Naive B cell (primary cell): ENCODE data around the gene LIPC. TPM values are rescaled to one million over a fixed set of nuclear protein-coding genes. Genes with fewer than 3 reads are reported as not detected.

Source experiments
- ATAC-seq, 2 donors: fragments of 150-1000 bp; cut with Tn5 transposase; 2 replicates each; pipeline ENCODE4 v1.10.0; 2021; ENCODE audit warnings: low read depth in 2 of 2, mild to moderate bottlenecking in 2 of 2, moderate library complexity in 2 of 2
- DNase-seq: peaks from one replicate; pipeline ENCODE4 v3.0.0; 2022
- H3K27ac Mint-ChIP-seq, 6 donors: one replicate each; pipeline ENCODE4 v1.8.0; 2020 to 2022; ENCODE audit warnings: mild to moderate bottlenecking in 6 of 6, mixed read lengths in 6 of 6, moderate library complexity in 5 of 6, inconsistent platforms in 2 of 6
- H3K27me3 Mint-ChIP-seq, 3 donors: one replicate each; pipeline ENCODE4 v1.8.0; 2021 to 2022; ENCODE audit warnings: mixed read lengths in 3 of 3, mild to moderate bottlenecking in 1 of 3
- H3K36me3 Mint-ChIP-seq, 2 donors: one replicate each; pipeline ENCODE4 v1.8.0; 2020 to 2022; ENCODE audit warnings: mixed read lengths in 2 of 2, inconsistent platforms in 1 of 2, mild to moderate bottlenecking in 1 of 2
- H3K4me1 Mint-ChIP-seq, 3 donors: one replicate each; pipeline ENCODE4 v1.8.0; 2020 to 2022; ENCODE audit warnings: mixed read lengths in 3 of 3, inconsistent platforms in 1 of 3, mild to moderate bottlenecking in 1 of 3, moderate library complexity in 1 of 3
- H3K4me3 Mint-ChIP-seq, 8 donors: one replicate each; pipeline ENCODE4 v1.8.0; 2020 to 2022; ENCODE audit warnings: mild to moderate bottlenecking in 8 of 8, mixed read lengths in 8 of 8, moderate library complexity in 8 of 8, inconsistent platforms in 2 of 8
- H3K9me3 Mint-ChIP-seq, 7 donors: one replicate each; pipeline ENCODE4 v1.8.0; 2020 to 2022; ENCODE audit warnings: mixed read lengths in 7 of 7, mild to moderate bottlenecking in 5 of 7, inconsistent platforms in 2 of 7, moderate library complexity in 1 of 7
- polyA plus RNA-seq, 6 donors: library from polyadenylated mRNA; unstranded; fragments of 300-500 nt; fragmentation: Illumina TruSeq; gene quantifications; one replicate each; pipeline ENCODE4 v1.2.3, GENCODE V29; 2021; ENCODE audit warnings: low read depth in 6 of 6

LIPC gene
- polyA plus RNA-seq, 6 donors from 2014 or later = 0.33 TPM; not detected in 5

- peaks cover 9 to 36% (median 18%) of the 10 kb centered on the region in 3 donors for H3K27me3 Mint-ChIP-seq
- ATAC-seq = no peak
- no peak for DNase-seq
- H3K36me3 Mint-ChIP-seq = no peaks in the 10 kb centered on the region
- no peak overlapping the region for H3K27ac Mint-ChIP-seq
- peaks cover 6 to 18% (median 15%) of the 10 kb centered on the region in 3 donors for H3K4me1 Mint-ChIP-seq
- no peaks in the 10 kb centered on the region for H3K9me3 Mint-ChIP-seq
- H3K4me3 Mint-ChIP-seq = no peak overlapping the region
Measured at GRCh38 chr15:58555162-58556027, 123.6 kb downstream of the LIPC start.

DNA sequence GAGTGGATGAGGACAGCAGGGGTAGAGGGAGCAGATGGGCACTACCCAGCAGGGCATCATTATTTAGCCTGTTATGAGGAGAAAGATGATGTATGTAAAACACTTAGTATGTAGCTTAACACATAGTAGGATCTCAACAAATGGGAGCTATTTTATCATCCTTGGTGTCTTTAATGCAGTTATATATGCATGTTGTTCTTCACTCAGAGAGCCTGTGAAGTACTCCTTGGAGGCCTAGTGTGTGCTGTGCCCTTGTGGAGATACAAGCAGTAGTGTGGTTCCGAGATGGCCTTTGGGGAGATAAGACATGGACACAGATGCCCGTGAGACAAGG lies 124.2 kb downstream of the LIPC start:
- ATAC-seq = no peak
- Mint-ChIP-seq H3K27ac (no peak overlapping the region), H3K27me3 (peaks cover 8 to 31% (median 16%) of the 10 kb centered on the region in 3 donors), H3K9me3 (no peaks in the 10 kb centered on the region), H3K36me3 (no peaks in the 10 kb centered on the region), H3K4me1 (peaks cover 4 to 16% (median 12%) of the 10 kb centered on the region in 3 donors), H3K4me3 (no peak overlapping the region)
- no peak for DNase-seq

DNA sequence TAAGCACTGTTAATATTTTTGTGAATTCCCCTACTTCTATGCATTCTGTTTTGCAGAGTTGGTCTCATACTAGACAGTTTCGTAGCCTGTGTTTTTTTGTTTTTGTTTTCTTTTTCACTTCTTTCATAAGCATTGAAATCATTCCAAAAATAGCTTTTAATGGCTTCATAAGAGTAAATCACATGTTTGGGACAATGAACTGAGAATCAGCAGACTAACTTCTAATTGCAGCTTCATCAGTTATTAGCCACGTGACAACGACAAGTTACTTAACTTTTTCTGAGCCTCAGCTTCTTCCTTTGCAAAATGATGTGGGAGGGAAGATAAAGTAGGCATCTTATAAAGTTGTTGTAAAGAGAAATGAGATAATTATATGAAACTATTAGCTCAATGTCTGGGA lies 124.8 kb downstream of the LIPC start:
- no peaks in the 10 kb centered on the region for H3K9me3 Mint-ChIP-seq
- DNase-seq = no peak
- H3K4me1 Mint-ChIP-seq = peaks cover 0 to 11% (median 6%) of the 10 kb centered on the region in 3 donors
- H3K4me3 Mint-ChIP-seq = no peak overlapping the region
- no peak overlapping the region for H3K27ac Mint-ChIP-seq
- ATAC-seq = no peak
- H3K36me3 Mint-ChIP-seq = no peaks in the 10 kb centered on the region
- H3K27me3 Mint-ChIP-seq = peaks cover 8 to 25% (median 10%) of the 10 kb centered on the region in 3 donors

DNA sequence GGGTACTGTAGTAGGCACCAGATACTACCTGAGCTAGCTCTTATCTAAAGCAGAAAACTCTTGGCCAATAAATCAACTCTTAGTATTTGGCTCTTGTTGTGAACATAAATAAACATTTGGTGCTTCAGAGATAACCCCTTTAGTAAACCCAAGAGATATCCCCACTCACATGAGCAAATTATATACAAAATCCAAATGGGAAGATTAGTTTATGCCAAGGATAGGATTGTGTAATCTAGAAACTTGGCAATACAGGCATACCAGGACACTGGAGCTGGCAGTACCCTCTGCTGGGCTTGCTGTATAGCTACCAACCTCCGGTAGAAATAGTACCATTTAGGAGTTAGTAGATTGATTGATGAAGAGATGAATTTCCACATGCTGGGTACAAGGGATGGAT lies 127.0 kb downstream of the LIPC start:
- Mint-ChIP-seq H3K27me3 (peaks cover 0 to 9% (median 6%) of the 10 kb centered on the region in 3 donors), H3K27ac (no peak overlapping the region), H3K9me3 (no peaks in the 10 kb centered on the region), H3K4me1 (no peaks in the 10 kb centered on the region), H3K4me3 (no peak overlapping the region), H3K36me3 (no peaks in the 10 kb centered on the region)
- no peak for ATAC-seq
- no peak for DNase-seq

DNA sequence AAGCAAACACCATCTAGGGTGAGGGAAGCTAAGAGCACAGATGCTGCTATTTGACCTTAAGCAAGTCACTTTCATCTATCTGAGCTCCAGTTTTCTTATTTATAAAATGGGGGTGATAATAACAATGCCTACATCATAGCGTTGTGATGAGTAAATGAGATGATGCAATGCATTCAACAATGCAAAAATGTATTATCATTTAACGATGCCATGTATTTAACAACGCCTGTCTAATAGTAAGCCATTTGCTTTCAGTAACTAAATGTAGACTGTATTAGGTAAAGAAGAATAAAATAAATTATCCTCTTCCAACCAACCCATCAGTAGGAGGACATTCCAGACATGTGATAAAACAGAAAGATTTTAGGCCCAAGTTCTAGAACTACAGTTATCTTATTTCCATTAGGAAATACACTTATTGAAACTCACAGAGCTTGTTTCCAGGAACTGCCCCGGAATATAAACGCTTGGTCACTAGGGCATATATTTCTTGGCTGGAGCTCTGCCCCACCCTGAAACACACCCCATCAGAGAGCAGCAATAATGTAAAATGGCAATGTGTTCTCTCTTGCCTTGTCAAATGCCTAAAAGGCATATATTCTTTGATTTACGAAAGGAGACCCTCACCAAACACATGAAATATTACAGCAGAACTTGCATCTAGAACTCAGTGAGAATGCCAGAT lies 128.3 kb downstream of the LIPC start:
- peak overlapping the region in 1 of 6 donors; percentile 40 for H3K27ac Mint-ChIP-seq
- H3K4me3 Mint-ChIP-seq = no peak overlapping the region
- no peaks in the 10 kb centered on the region for H3K9me3 Mint-ChIP-seq
- no peaks in the 10 kb centered on the region for H3K36me3 Mint-ChIP-seq
- no peak for DNase-seq
- peaks cover 0 to 11% (median 6%) of the 10 kb centered on the region in 3 donors for H3K27me3 Mint-ChIP-seq
- H3K4me1 Mint-ChIP-seq = no peaks in the 10 kb centered on the region
- no peak for ATAC-seq

DNA sequence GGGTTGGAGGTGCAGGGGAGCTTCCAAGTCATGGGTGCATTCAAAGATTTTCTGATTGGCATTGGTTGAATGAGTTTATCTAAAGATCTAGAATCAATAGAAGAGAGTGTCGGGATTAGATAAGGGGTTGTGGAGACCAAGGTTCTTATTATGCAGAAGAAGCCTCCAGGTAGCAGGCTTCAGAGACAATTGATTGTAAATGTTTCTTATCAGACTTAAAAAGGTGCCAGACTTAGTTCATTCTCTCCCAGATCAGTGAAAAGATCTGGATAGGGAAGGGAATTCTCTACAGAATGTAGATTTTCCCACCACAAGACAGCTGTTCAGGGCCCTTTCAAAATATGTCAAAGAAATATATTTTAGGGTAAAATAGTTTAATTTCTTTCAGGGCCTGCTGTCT lies 129.5 kb downstream of the LIPC start:
- Mint-ChIP-seq H3K4me3 (no peak overlapping the region), H3K27ac (peak overlapping the region in 1 of 6 donors; percentile 62), H3K36me3 (no peaks in the 10 kb centered on the region), H3K9me3 (no peaks in the 10 kb centered on the region), H3K27me3 (peaks cover 0 to 6% (median 5%) of the 10 kb centered on the region in 3 donors), H3K4me1 (no peaks in the 10 kb centered on the region)
- DNase-seq = no peak
- no peak for ATAC-seq

- DNase-seq (no peak), ATAC-seq (no peak)
- no peaks in the 10 kb centered on the region for H3K9me3 Mint-ChIP-seq
- H3K27ac Mint-ChIP-seq = peak overlapping the region in 1 of 6 donors; percentile 72
- no peak overlapping the region for H3K4me3 Mint-ChIP-seq
- H3K4me1 Mint-ChIP-seq = no peaks in the 10 kb centered on the region
- H3K27me3 Mint-ChIP-seq = peaks cover 0 to 6% (median 5%) of the 10 kb centered on the region in 3 donors
- H3K36me3 Mint-ChIP-seq = no peaks in the 10 kb centered on the region
Measured at GRCh38 chr15:58562135-58562534, 130.3 kb downstream of the LIPC start.

- Mint-ChIP-seq H3K36me3 (no peaks in the 10 kb centered on the region), H3K9me3 (peaks cover 0 to 14% (median 2%) of the 10 kb centered on the region in 7 donors), H3K27ac (peak overlapping the region in 2 of 6 donors; percentile 57 to 59), H3K4me3 (no peak overlapping the region), H3K27me3 (peaks cover 0 to 6% (median 5%) of the 10 kb centered on the region in 3 donors), H3K4me1 (peaks cover 0 to 5% (median 0%) of the 10 kb centered on the region in 3 donors)
- DNase-seq (no peak), ATAC-seq (no peak)
Measured at GRCh38 chr15:58564981-58565380, 133.2 kb downstream of the LIPC start.

DNA sequence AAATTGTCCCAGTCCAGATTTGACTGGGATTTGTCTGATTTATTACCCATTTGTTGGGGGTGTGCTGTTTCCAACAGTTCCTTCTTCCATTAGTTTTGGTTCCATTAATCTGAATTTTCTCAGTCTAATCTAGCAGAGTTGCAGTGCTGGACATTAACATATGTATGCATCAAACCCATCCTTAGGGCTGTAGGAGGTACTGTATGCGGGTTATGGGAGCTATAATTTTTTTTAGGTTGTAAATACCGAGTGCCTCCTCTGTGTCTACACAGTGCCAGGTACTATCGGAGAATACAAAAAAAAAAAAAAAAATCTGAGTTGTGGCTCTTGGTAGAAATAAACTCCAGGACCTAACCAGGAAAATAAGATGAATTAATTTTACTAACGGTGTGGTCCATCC lies 133.8 kb downstream of the LIPC start:
- no peak for DNase-seq
- H3K36me3 Mint-ChIP-seq = no peaks in the 10 kb centered on the region
- H3K4me1 Mint-ChIP-seq = peaks cover 0 to 5% (median 0%) of the 10 kb centered on the region in 3 donors
- H3K27me3 Mint-ChIP-seq = peaks cover 0 to 6% (median 5%) of the 10 kb centered on the region in 3 donors
- no peak for ATAC-seq
- no peak overlapping the region for H3K4me3 Mint-ChIP-seq
- peaks cover 0 to 17% (median 2%) of the 10 kb centered on the region in 7 donors for H3K9me3 Mint-ChIP-seq
- H3K27ac Mint-ChIP-seq = no peak overlapping the region

DNA sequence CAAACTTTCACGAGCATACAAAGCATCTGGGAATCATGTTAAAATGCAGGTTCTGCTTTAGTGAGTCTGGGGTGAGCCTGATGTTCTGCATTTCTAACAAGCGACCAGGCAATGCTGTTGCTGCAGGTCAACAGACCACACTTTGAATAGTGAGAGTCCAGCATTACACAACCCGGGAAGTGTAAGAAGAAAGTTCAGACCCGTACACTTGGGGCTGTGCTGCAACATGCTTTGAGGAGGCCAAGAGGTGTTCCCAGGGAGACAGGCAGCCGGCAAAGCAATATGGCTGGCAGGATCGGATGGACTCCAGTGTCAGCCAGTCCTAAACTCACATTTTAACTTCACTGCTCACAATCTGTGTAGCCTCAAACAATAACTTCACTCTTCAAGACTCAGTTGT lies 134.2 kb downstream of the LIPC start:
- H3K4me3 Mint-ChIP-seq = no peak overlapping the region
- ATAC-seq (no peak), DNase-seq (no peak)
- H3K36me3 Mint-ChIP-seq = no peaks in the 10 kb centered on the region
- no peak overlapping the region for H3K27ac Mint-ChIP-seq
- peaks cover 0 to 17% (median 2%) of the 10 kb centered on the region in 7 donors for H3K9me3 Mint-ChIP-seq
- peaks cover 0 to 6% (median 5%) of the 10 kb centered on the region in 3 donors for H3K27me3 Mint-ChIP-seq
- peaks cover 0 to 5% (median 0%) of the 10 kb centered on the region in 3 donors for H3K4me1 Mint-ChIP-seq

- Mint-ChIP-seq H3K27me3 (peaks cover 0 to 5% (median 0%) of the 10 kb centered on the region in 3 donors), H3K9me3 (peaks cover 0 to 17% (median 2%) of the 10 kb centered on the region in 7 donors), H3K4me3 (no peak overlapping the region), H3K36me3 (no peaks in the 10 kb centered on the region), H3K4me1 (peaks cover 0 to 5% (median 0%) of the 10 kb centered on the region in 3 donors), H3K27ac (peak overlapping the region in 1 of 6 donors; percentile 42)
- DNase-seq (no peak), ATAC-seq (no peak)
Measured at GRCh38 chr15:58568157-58568571, 136.4 kb downstream of the LIPC start.

DNA sequence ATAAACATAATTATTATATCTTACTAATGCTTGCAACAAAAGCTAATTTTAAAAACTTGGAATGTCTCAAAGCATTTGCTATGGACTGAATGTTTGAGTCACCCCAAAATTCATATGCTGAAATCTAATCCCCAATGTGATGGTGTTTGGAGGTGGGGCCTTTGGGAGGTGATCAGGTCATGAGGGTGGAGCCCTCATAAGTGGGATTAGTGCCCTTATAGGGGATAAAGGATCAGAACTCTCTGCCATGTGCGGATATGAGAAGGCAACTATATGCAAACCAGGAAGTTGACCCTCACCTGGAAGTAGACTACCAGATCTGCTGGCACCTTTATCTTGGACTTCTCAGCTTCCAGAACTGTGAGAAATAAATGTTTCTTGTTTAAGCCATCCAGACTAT lies 137.7 kb downstream of the LIPC start:
- Mint-ChIP-seq H3K4me1 (peaks cover under 1 to 9% (median under 1%) of the 10 kb centered on the region in 3 donors), H3K27me3 (peaks cover 0 to 5% (median 0%) of the 10 kb centered on the region in 3 donors), H3K9me3 (peaks cover 0 to 17% (median 2%) of the 10 kb centered on the region in 7 donors), H3K27ac (no peak overlapping the region), H3K4me3 (no peak overlapping the region), H3K36me3 (no peaks in the 10 kb centered on the region)
- DNase-seq (no peak), ATAC-seq (no peak)

DNA sequence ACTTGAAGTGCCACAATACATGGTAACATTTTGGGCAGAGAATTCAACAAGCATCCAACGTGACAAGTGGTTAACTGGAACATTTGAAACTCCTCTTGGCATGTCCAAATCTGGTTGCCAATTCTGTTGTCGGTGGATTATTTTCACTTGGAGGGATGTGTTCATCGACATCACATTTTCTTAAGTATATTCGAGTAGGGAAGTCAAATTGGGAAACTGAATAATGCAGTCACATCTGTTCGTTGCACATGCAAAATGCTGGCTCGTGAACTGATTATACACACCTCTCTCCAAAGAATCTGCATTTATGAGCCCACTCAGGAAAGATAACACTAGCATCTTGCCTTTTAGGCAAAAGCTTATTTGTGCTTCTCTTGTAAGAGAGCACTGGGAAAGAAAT lies 139.7 kb downstream of the LIPC start:
- Mint-ChIP-seq H3K9me3 (peaks cover 0 to 17% (median 3%) of the 10 kb centered on the region in 7 donors), H3K4me3 (no peak overlapping the region), H3K36me3 (no peaks in the 10 kb centered on the region), H3K27me3 (no peaks in the 10 kb centered on the region), H3K27ac (no peak overlapping the region), H3K4me1 (peaks cover 6 to 16% (median 7%) of the 10 kb centered on the region in 3 donors)
- ATAC-seq (no peak), DNase-seq (no peak)
